IMR-90 (cell line): ENCODE data around the gene ATG10. TPM values are rescaled to one million over a fixed set of nuclear protein-coding genes. Genes with fewer than 3 reads are reported as not detected.

ENCODE experiments used
- ATAC-seq: fragments of 200-7000 bp; cut with Tn5 transposase; 2 replicates; pipeline ENCODE4 v1.9.1; 2020; ENCODE audit warnings: low read depth, mild to moderate bottlenecking, moderate library complexity
- BruUV-seq: library from RNA; stranded (reverse); fragments of 400-500 nt; replicated peaks from 2 replicates; lab custom pipeline; 2021; lab: Mats Ljungman, UMichigan
- CTCF ChIA-PET: fragments of 300-600 bp; formaldehyde crosslinking; extraction: SDS; loops from one replicate; lab custom pipeline; 2021; ENCODE audit warnings: antibody characterized with exemption; lab: Yijun Ruan, JAX
- POLR2A ChIA-PET: fragments of 300-600 bp; sonication (Branson Sonifier 250); formaldehyde crosslinking; loops from one replicate; lab custom pipeline; 2022; ENCODE audit warnings: antibody characterized with exemption; ENCODE audit not compliant: unreplicated experiment; lab: Charles Lee
- DNase-seq: peaks from one replicate; pipeline ENCODE4 v3.0.0; 2013
- H2AFZ ChIP-seq: replicated peaks from 2 replicates; pipeline ENCODE3; 2013; ENCODE audit warnings: low read length, mild to moderate bottlenecking; ENCODE audit not compliant: poor library complexity
- H2AK5ac ChIP-seq: 2 replicates; pipeline ENCODE4 v1.6.1; 2013; ENCODE audit warnings: low read depth, low read length, inconsistent platforms
- H2AK9ac ChIP-seq: replicated peaks from 2 replicates; pipeline ENCODE3; 2013; ENCODE audit warnings: mild to moderate bottlenecking, low read depth, low read length, moderate library complexity; ENCODE audit not compliant: poor library complexity
- H2BK120ac ChIP-seq: 2 replicates; pipeline ENCODE4 v1.6.1; 2013; ENCODE audit warnings: low read depth, low read length, inconsistent platforms
- H2BK15ac ChIP-seq: 3 replicates; pipeline ENCODE4 v1.6.1; 2013; ENCODE audit warnings: low read depth, low read length, inconsistent platforms
- H2BK20ac ChIP-seq: 2 replicates; pipeline ENCODE4 v1.6.1; 2013; ENCODE audit warnings: low read depth, mild to moderate bottlenecking, inconsistent platforms, low read length, moderate library complexity
- H2BK5ac ChIP-seq: 2 replicates; pipeline ENCODE4 v1.6.1; 2013; ENCODE audit warnings: mild to moderate bottlenecking, low read depth, low read length, inconsistent platforms; ENCODE audit not compliant: poor library complexity, severe bottlenecking
- H3K14ac ChIP-seq: replicated peaks from 2 replicates; pipeline ENCODE4 v1.6.1; 2013; ENCODE audit warnings: low read depth, low read length, inconsistent platforms
- H3K18ac ChIP-seq: 2 replicates; pipeline ENCODE4 v1.6.1; 2013; ENCODE audit warnings: low read depth, low read length, control low read depth
- H3K23ac ChIP-seq: 2 replicates; pipeline ENCODE4 v1.6.1; 2013; ENCODE audit warnings: low read depth, low read length, inconsistent platforms
- H3K27ac ChIP-seq: 2 replicates; pipeline ENCODE4 v1.5.1; 2013; ENCODE audit warnings: mild to moderate bottlenecking, control low read depth, low read length; ENCODE audit not compliant: insufficient read depth
- H3K27me3 ChIP-seq: 2 replicates; pipeline ENCODE4 v1.6.1; 2013; ENCODE audit warnings: low read length; ENCODE audit not compliant: control insufficient read depth, insufficient read depth
- H3K36me3 ChIP-seq: 2 replicates; pipeline ENCODE4 v1.6.1; 2013; ENCODE audit warnings: low read length, mixed read lengths; ENCODE audit not compliant: control insufficient read depth, insufficient read depth
- H3K4ac ChIP-seq: 2 replicates; pipeline ENCODE4 v1.6.1; 2013; ENCODE audit warnings: low read depth, low read length, inconsistent platforms
- H3K4me1 ChIP-seq: 2 replicates; pipeline ENCODE4 v1.6.1; 2013; ENCODE audit warnings: low read length, mixed read lengths; ENCODE audit not compliant: control insufficient read depth, insufficient read depth
- H3K4me2 ChIP-seq: 2 replicates; pipeline ENCODE4 v1.6.1; 2013; ENCODE audit warnings: low read depth, mild to moderate bottlenecking, control low read depth, low read length, moderate library complexity
- H3K4me3 ChIP-seq: 2 replicates; pipeline ENCODE4 v1.5.1; 2013; ENCODE audit warnings: low read depth, mild to moderate bottlenecking, control low read depth, low read length, moderate library complexity; ENCODE audit not compliant: insufficient read depth
- H3K56ac ChIP-seq: 2 replicates; pipeline ENCODE4 v1.6.1; 2013; ENCODE audit warnings: low read length, inconsistent platforms; ENCODE audit not compliant: insufficient read depth; ENCODE audit errors: extremely low read depth
- H3K79me1 ChIP-seq, 2 experiments: 2 replicates each; pipeline ENCODE4 v1.6.1; 2013; ENCODE audit warnings: low read length in 2 of 2, inconsistent platforms in 1 of 2, low read depth in 1 of 2
- H3K9ac ChIP-seq: 2 replicates; pipeline ENCODE4 v1.6.1; 2013; ENCODE audit warnings: low read depth, low read length, control low read depth
- H3K9me1 ChIP-seq: 2 replicates; pipeline ENCODE4 v1.6.1; 2013; ENCODE audit warnings: low read length, inconsistent platforms; ENCODE audit not compliant: insufficient read depth
- H3K9me3 ChIP-seq: 2 replicates; pipeline ENCODE4 v1.6.1; 2013; ENCODE audit warnings: low read length; ENCODE audit not compliant: control insufficient read depth, insufficient read depth
- H4K20me1 ChIP-seq: 2 replicates; pipeline ENCODE4 v1.6.1; 2013; ENCODE audit warnings: low read length, inconsistent platforms; ENCODE audit not compliant: insufficient read depth
- H4K5ac ChIP-seq: 2 replicates; pipeline ENCODE4 v1.6.1; 2013; ENCODE audit warnings: mild to moderate bottlenecking, low read depth, low read length, control low read depth
- H4K8ac ChIP-seq, 2 experiments: 2 replicates each; pipeline ENCODE4 v1.6.1; 2013; ENCODE audit warnings: low read depth in 2 of 2, low read length in 2 of 2, control low read depth in 1 of 2, inconsistent platforms in 1 of 2
- H4K91ac ChIP-seq: 2 replicates; pipeline ENCODE4 v1.6.1; 2013; ENCODE audit warnings: low read depth, low read length, inconsistent platforms; ENCODE audit not compliant: insufficient read depth
- BHLHE40 ChIP-seq: fragments of 150-350 bp; IDR thresholded peaks from 2 replicates; pipeline ENCODE4 v1.6.1; 2016; ENCODE audit warnings: mild to moderate bottlenecking, low read depth, low read length
- CEBPB ChIP-seq: IDR thresholded peaks from 2 replicates; pipeline ENCODE4 v1.6.1; 2012; ENCODE audit warnings: low read depth, low read length, improper control_type of control experiment
- RFX5 ChIP-seq: IDR thresholded peaks from 2 replicates; pipeline ENCODE4 v1.8.0; 2012; ENCODE audit warnings: low read depth, mild to moderate bottlenecking, low read length, moderate library complexity
- WGBS, 2 experiments: methylation state at CpG; one replicate each; pipeline versions ENCODE4 v1.1.5 to v1.1.7; 2013; ENCODE audit warnings: missing lambda C conversion rate in 2 of 2; ENCODE audit not compliant: insufficient read length in 1 of 2; ENCODE audit errors: extremely low coverage in 2 of 2; 5-methylcytosine and 5-hydroxymethylcytosine counted together
- dilution Hi-C: fragments of 300-500 bp; cut with HindIII; formaldehyde crosslinking; loops from one replicate; pipeline ENCODE4 v1.14.3; 2018; ENCODE audit warnings: low sequenced_read_pairs; ENCODE audit not compliant: unreplicated experiment
- in situ Hi-C: fragments of 300-500 bp; cut with MboI; formaldehyde crosslinking; loops from 3 replicates; pipeline ENCODE4 v1.14.3; 2019; ENCODE audit warnings: low sequenced_read_pairs, inconsistent platforms, mixed read lengths
- intact Hi-C: fragments of 100-400 bp; cut with micrococcal nuclease; formaldehyde crosslinking; loops from 2 replicates; pipeline ENCODE4 v1.10.0; 2022
- polyA plus RNA-seq, 3 experiments: library from polyadenylated mRNA; depleted of rRNA; stranded (reverse); fragments of >200 nt; gene quantifications; 2 replicates each; pipeline ENCODE4 v1.2.3, GENCODE V29; 2012; ENCODE audit warnings: low replicate concordance in 1 of 3
- total RNA-seq: library from RNA; depleted of rRNA; stranded (reverse); fragments of >200 nt; gene quantifications from 2 replicates; pipeline ENCODE4 v1.2.3, GENCODE V29; 2012
- TF ChIP-seq, protein P1 (sequence below): fragments of 150-350 bp; IDR thresholded peaks from 2 replicates; pipeline ENCODE4 v1.6.1; 2016; ENCODE audit warnings: low read depth, mild to moderate bottlenecking, low read length, moderate library complexity, borderline replicate concordance

Gene ATG10
- total and polyA plus RNA-seq, 2 of the 4 experiments (the other 2 are of a cell fraction) = 3.4 to 8.1 TPM

- no peak overlapping the region for H2BK5ac ChIP-seq
These were observed 139.4 kb downstream of the ATG10 start for GRCh38 chr5:82111191-82111590.

More at GRCh38 chr5:82111191-82111590, 139.4 kb downstream of the ATG10 start:
- no peak overlapping the region for H4K8ac ChIP-seq
- no peak overlapping the region for H3K4me2 ChIP-seq
- H3K14ac ChIP-seq = no peak overlapping the region
- BruUV-seq = no TSS peak
- H2BK20ac ChIP-seq = no peak overlapping the region
- no peaks in the 10 kb centered on the region for H3K9me1 ChIP-seq
- H2AK9ac ChIP-seq = no peak overlapping the region
- dilution Hi-C loops = no loop called here
- no peak for TF ChIP-seq BHLHE40
- no peak for TF ChIP-seq RFX5
- TF ChIP-seq, protein P1, sequence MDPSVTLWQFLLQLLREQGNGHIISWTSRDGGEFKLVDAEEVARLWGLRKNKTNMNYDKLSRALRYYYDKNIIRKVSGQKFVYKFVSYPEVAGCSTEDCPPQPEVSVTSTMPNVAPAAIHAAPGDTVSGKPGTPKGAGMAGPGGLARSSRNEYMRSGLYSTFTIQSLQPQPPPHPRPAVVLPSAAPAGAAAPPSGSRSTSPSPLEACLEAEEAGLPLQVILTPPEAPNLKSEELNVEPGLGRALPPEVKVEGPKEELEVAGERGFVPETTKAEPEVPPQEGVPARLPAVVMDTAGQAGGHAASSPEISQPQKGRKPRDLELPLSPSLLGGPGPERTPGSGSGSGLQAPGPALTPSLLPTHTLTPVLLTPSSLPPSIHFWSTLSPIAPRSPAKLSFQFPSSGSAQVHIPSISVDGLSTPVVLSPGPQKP = no peak
- no peak for TF ChIP-seq CEBPB
- no peak overlapping the region for H3K9ac ChIP-seq
- no peak overlapping the region for H3K27ac ChIP-seq
- no peak overlapping the region for H3K23ac ChIP-seq
- H4K91ac ChIP-seq = no peak overlapping the region
- H2AK5ac ChIP-seq = no peak overlapping the region
- no peaks in the 10 kb centered on the region for H3K36me3 ChIP-seq
- no peaks in the 10 kb centered on the region for H3K9me3 ChIP-seq
- ATAC-seq (no peak), DNase-seq (peak; percentile 44)
- H2AFZ ChIP-seq = no peak overlapping the region
- no peak overlapping the region for H3K56ac ChIP-seq
- no peak overlapping the region for H2BK15ac ChIP-seq
- no peak overlapping the region for H3K18ac ChIP-seq
- no peak overlapping the region for H2BK120ac ChIP-seq
- H3K4me3 ChIP-seq = no peak overlapping the region
- no peaks in the 10 kb centered on the region for H3K27me3 ChIP-seq
- no peaks in the 10 kb centered on the region for H4K20me1 ChIP-seq
- H3K79me1 ChIP-seq = no peaks in the 10 kb centered on the region
- no peak overlapping the region for H3K4ac ChIP-seq
- intact Hi-C loops = no loop called here
- H3K4me1 ChIP-seq = no peaks in the 10 kb centered on the region
- ChIA-PET CTCF (no interaction called here), POLR2A (no interaction called here)
- in situ Hi-C loops = no loop called here
- no CpG with 5 or more reads among the region's 2 CpGs for WGBS, 2 experiments
- H4K5ac ChIP-seq = no peak overlapping the region
